HG02938 (cell line): ENCODE data around the gene CERK.
"Not testable (repeated sequence)": the region's sequence is repeated elsewhere in the genome, so short reads cannot be mapped to it uniquely, and the experiment has no call there.

Experiments
- ATAC-seq: cut with Tn5 transposase; IDR thresholded peaks from one replicate; pipeline ENCODE4 v1.9.1; 2021; ENCODE audit warnings: mild to moderate bottlenecking, moderate library complexity; ENCODE audit not compliant: unreplicated experiment

Gene CERK

DNA sequence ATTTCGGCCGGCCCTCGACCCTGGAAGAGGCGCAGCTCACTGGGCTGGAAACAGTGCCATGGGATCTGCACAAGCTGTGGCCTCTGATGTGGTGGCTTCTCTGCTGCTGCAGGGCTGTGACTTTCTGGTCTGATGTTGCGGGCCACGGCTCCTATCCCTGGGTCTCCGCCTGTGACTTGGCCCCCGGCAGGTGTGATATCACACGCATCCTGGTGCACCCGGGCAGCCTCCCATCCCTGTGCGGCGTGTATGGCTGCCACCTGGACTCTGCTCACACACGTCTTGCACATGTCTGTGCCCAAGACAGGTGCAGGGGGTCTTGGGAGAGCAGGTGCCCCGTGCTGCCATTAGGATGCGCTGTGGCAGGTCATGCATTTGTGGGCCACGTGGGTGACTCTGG lies 86.7 kb downstream of the CERK start:
- ATAC-seq, result no peak

DNA sequence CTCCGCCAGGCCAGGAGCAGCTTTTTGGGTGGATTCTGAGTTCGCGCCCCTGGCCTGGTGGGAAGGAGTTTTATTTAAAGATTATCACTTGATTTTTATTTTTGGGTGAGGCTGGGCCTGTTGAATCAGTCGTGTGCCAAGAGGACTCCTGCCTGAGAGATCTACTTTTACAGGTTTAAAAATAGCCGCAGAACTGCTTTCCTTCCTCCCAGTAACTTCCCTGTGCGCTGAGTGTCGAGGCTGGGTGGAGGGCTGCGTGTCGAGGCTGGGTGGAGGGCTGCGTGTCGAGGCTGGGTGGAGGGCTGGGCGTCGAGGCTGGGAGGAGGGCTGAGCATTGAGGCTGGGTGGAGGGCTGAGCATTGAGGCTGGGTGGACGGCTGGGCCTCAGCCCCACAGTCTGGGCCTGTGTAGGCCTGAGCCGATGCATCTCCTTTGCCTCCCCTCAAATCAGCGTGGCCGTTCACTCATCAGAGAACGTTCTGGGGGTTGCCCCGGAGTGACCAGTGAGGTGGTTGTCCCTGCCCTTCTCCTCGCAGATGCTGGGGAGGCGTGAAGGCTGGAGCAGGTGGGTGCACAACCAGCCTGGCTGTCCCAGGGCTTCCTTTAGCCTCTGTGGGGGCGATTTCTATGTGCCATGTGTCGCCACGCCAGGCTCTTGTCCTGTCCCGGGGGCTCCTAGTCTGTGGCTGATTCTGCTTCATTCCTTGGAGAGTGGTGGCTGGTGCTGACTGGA lies 87.8 kb downstream of the CERK start:
- ATAC-seq, result no peak

DNA sequence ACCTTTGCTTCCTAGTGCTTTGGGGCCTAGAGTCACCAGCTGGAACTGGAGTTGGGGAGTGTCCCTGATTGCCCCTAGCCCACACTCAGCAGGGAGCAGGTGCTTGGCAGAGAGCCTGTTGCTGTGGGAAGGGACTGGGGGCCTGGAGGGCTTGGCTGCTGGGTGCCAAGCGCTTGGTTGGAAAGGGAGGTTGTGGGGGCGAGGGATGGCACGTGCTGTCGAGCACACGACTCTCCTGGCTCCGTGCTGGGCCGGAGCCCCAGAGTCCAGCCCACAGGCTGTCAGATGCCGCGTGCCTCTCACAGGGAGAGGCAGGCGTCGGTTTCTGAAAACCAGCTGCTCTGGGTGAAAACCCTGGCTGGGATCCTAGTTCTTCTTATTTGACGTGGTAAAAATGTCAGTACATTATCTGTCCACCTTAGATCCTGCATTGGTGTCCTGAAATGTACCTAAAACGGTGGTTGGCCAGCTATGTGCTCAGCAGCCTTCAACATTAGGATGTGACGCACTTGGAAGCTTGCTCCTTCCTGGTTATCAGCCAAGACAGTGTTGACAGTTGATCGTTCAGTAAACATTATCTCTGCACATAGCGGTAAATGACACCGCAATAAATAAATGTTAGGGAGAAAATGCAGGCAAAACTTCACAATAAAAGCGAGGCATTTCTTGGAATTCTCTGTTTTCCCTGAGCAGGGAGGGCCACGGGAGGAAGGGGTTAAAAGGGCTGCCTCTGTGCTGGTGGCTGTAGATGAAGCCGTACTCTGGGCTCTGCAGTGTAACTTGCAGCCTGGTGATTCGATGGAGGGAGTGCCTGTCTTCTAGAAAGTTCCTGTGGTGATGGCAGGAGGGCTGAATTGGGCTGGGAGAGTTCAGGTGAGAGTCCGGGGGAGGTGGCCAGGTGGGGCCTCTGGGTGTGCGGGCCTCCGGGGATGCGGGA lies 88.6 kb downstream of the CERK start:
- no peak for ATAC-seq

DNA sequence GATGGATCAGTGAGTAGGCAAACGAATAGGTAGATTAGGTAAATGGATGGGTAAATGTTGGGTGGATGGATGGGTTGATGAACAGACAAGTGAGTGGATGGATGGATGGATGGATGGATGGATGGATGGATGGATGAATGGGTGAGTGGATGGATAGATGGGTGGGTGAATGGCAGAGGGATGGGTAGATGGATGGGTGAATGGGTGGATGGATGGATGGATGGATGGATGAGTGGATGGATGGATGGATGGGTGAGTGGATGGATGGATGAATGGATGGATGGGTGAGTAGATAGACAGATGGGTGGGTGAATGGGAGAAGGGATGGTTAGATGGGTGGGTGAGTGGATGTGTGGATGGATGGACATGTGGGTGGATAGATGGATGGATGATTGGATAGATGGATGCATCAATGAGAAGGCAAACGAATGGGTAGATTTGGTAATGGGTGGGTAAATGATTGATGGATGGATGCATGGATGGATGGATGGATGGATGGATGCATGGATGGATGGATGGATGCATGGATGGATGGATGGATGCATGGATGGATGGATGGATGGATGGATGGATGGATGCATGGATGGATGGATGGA lies 89.7 kb downstream of the CERK start:
- ATAC-seq, result not testable (repeated sequence)

DNA sequence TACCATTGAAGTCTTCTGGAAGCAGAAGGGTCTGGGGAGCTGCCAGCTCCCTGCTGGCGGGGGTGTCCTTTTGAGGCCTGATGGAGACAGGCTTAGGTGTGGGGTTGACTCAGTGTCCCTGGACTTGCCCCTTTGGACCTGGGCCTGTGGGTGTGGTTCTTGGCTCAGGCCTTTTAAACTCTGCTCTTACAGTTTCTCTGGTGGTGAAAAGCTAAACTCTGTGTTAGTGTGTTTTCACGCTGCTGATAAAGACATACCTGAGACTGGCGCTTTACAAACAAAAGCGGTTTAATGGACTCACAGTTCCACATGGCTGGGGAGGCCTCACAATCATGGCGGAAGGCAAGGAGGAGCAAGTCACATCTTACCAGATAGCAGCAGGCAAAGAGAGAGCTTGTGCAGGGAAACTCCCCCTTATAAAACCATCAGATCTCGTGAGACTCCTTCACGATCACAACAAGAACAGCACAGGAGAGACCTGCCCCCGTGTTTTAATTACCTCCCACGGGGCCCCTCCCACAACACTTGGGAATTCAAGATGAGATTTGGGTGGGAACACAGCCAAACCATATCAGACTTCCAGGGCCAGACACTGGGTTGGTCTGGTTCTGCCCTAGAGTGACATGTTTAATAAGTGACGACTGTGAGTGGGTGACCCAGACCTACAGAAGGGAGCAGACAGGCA lies 91.4 kb downstream of the CERK start:
- no peak for ATAC-seq

DNA sequence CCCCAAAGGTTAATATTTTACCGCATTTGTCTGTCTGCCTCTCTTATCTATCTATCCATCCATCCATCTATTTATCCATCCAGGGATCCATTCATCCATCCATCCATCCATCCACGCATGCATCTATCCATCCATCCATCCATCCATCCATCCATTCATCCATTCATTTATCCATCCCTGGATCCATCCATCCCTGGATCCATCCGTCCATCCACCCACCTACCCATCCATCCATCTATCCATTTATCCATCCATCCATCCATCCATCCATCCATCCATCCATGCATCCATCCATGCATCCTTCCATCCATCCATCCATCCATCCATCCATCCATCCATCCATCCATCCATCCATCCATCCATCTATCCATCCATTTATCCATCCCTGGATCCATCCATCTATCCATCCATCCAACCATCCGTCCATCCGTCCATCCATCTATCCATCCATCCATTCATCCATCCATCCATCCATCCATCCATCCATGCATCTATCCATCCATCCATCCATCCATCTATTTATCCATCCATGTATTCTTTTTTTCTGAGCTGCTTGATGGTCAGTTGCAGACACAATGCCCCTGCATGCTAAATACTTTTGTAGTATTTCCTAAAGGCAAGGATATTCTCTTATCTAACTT lies 95.1 kb downstream of the CERK start:
- ATAC-seq, result not testable (repeated sequence)

DNA sequence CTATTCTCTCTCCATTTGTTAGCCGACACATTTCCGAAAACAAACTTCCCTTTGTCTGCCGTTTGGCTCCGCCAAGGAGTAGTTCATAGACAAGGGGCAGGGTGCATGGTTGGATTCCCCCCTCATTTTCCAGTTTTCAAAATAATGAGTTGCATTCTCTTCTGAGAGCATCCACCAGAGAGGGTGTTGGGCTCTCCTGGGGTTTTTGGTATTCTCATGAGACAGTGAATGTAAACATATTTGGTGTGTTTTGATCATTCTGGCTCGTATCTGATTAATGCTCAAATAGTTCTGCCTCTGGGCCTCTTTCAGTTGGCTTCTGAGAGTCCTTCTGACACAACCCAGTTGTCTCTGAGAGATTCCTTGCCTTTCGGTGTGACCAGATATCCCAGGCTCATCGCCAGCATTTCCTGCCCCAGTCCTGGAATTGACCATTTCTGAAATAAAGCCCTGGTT lies 96.2 kb downstream of the CERK start:
- no peak for ATAC-seq

DNA sequence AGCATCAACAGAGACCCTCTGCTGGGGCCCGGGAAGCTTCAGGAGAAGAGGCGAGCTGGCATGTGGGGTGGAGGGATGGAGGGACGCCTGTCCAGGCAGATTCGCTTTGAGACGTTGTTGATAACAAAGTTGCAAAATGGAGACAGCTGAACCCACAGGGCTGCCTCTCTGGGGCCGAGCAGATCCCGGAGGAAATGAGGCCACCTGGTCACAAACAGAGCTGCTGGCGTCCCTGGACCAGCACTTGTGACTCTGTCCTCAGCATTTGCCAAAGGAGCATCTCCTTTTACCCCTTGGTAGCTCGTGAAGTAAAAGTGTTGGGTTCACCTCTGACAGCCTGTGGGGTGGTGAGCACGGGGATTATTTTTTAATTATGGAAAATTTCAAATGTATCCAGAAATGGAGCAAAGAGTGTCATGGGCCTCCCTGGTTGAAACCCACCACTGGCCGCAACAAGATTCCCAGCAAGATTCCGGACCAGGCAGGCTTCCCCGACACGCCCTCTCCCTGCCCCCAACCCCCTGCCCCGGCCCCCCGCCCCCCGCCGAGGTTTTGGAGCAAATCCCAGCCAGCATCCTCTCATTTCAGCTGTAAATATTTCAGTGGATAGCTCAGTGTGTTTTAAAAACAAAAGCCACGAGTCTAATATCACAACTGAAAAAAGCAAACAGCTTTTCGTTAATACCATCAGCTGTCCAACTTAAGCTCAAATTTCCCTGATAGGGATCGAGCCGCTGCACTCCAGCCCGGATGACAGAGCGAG lies 97.6 kb downstream of the CERK start:
- ATAC-seq, result no peak

DNA sequence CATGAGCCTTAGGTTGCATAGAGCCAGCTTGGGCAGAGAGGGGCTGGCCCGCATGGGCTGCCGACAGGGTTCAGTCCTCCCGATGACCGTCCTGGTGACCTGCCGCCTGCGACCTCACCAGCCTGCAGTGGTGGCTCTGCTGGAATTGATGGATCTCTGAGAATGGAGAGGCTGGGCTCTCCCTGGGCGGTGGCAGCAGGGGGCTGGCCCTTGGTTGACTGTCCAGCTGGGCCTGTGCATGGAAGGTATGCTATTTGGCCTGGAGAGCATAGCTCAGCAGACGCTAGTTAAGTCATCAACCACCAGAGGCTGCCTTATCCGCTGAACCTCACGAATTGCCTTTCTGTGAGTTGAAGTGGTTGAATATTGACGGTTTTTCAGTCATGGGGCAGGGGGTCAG lies 98.2 kb downstream of the CERK start:
- ATAC-seq, result no peak

DNA sequence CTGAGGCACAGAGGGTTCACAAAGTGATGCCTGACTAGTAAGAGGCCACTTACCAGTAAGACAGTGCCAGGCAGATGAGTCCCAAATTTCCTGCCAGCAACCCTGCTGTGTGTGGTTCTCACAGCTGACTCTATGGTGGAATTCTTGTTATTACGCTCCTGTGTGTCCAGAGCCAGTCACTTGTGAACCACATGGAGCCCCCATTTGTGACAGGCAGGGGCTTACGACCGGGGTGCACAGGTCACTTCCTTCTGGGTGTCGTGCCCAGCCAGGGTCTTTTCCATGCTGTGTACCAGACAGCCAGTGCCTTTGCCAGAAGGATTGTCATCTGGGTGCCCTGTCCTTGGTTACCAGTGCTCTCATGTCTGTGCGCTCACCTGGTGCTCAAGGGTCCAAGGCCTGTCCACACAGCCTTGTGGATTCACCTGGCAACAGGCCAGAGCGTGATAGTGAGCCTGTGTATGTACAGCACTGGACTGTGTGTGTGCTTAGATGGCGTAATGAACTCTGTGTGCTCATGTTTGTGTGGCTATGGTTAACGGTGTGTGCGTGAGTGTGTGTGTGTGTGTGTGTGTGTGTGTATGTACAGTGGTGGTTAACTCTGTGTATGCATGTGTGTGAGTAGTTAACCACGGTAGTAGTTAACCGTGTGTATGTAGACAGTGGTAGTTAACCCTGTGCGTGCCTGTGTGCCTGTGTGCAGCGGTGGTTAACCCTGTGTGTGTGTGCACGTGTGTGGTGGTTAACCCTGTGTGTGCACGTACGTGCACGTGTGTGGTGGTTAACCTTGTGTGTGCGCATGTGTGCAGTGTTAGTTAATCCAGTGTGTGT lies 99.2 kb downstream of the CERK start:
- no peak for ATAC-seq

DNA sequence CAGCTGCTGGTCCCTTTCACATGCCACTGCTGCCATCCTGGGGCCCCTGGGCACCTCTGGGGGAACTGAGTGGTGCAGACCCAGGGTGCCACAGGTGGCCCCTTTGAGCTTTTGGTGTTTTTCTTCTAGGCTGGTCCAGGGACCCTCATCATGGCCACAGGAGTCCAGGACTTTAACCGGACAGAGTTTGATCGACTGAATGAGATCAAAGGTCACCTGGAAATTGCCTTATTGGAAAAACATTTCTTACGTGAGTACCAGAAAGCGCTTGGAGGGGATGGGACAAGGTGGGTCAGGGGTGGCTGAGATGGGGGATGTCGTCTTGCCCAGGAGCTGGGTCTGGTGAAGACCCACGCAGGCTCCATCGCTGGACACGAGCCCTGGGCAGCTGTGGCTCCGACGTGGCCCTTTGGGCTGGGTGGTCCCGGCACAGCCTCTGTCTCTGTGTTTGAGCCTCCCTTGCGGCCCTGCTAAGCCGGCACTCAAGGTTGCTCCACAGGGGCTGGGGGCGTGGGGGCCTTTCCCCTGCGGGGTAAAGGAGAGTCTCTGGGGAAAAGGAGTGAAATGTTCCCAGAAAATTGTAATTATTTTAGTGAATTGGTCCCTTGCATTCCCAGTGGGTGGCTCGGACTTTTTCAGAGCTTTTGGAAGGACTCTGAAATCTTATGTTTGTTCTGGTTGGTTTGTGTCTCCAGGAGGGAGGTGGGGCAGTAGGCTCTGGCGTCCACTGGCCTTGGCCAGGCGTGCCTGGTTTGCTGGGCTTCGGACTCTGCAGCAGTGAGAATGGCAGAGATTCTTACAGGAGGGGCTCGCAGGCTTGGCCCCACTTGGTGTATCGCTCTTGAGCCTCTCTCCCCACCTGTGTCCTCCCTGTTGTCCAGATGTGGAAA lies 100.1 kb downstream of the CERK start:
- no peak for ATAC-seq

DNA sequence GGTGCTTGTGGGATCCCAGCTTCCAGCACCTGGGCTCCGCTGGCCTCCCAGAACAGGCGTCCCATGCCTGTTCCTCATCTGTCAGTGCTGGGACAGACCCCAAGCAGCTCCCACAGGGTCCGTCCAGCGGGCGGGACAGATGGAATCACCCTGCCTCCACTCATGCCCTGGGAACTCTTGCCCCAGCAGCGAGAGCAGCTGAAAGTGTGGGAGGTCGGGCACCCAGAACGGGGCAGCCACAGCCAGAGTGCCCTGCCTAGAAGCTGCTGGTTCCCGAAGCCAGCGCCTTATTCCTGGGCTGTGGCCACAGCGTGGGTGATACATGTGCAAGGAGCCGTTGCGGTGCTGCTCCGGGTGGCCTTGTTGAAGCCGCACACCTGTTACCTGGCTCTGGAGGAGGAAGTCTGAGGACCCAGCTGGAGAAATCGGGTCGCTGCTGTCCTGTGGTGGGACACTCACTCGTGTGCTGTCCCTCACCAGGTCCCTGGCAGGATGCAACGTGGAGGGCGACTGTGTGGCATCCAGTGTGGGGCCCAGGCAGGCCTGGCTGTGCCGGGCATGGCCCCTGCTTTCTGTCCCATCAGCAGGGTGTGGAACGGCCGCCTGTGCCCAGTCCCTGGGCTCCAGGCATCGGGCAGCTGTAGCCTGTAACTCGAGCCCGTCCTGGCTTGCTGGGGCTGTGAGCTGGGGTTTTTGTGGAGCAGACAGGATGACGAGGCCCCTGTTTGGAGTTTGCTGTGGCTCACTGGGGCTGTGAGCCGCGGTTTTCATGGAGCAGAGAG lies 101.6 kb downstream of the CERK start:
- ATAC-seq, result no peak

DNA sequence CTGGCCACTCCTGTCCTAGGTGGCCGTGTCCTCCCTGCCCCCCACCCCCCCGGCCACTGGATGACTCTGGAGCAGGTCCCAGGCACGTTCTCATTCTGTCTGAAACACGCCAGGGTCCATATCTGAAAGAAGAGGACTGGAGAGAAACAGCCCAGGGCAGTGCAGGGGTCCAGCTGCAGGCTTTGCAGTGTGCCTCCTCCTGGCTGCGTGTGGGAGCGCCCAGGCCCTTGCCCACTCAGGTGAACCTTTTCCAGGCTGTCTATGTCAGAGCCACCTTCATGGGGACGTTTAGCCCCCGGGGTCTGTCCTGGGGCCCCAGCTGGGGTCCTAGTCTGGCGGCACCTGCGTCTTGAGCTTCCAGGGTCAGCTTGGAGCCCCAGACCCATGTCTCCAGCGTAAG lies 102.3 kb downstream of the CERK start:
- no peak for ATAC-seq

DNA sequence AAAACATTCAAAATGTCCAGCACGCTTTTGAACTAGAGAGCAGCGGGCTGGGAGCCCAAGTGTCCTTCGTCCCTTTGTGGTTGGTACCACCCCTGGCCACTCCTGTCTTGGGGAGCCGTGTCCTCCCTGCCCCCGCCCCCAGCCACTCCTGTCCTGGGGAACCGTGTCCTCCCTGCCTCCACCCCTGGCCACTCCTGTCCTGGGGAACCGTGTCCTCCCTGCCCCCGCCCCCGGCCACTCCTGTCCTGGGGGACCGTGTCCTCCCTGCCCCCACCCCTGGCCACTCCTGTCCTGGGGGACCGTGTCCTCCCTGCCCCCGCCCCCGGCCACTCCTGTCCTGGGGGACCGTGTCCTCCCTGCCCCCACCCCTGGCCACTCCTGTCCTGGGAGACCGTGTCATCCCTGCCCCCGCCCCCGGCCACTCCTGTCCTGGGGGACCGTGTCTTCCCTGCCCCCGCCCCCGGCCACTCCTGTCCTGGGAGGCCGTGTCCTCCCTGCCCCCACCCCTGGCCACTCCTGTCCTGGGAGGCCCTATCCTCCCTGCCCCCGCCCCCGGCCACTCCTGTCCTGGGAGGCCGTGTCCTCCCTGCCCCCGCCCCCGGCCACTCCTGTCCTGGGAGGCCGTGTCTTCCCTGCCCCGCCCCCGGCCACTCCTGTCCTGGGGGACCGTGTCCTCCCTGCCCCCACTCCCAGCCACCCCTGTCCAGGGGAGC lies 102.9 kb downstream of the CERK start:
- ATAC-seq, result not testable (repeated sequence)
